Activated CD4-positive, alpha-beta T cell treated with anti-CD3 and anti-CD28 coated beads for 36 hours (primary cell): Measurements from ENCODE around the gene TEAD4. TPM values are rescaled to one million over a fixed set of nuclear protein-coding genes. Genes with fewer than 3 reads are reported as not detected.
A peak's percentile ranks its signal among the peaks of the same experiment; 100 is the strongest.

Experiments used
- ATAC-seq: fragments of 200-7000 bp; cut with Tn5 transposase; one replicate; pipeline ENCODE4 v1.10.0; 2021; ENCODE audit warnings: mild to moderate bottlenecking, moderate library complexity
- CTCF ChIA-PET: fragments of 350-600 bp; sonication (Branson Sonifier 250); formaldehyde crosslinking; loops from one replicate; lab custom pipeline; 2021; ENCODE audit warnings: antibody characterized with exemption; lab: Charles Lee
- POLR2A ChIA-PET: fragments of 350-600 bp; sonication (Branson Sonifier 250); formaldehyde crosslinking; loops from one replicate; lab custom pipeline; 2021; ENCODE audit warnings: antibody characterized with exemption, inconsistent platforms; lab: Charles Lee
- DNase-seq: peaks from one replicate; pipeline ENCODE4 v3.0.0-alpha.2; 2020
- H3K27ac Mint-ChIP-seq: one replicate; pipeline ENCODE4 v1.8.0; 2021; ENCODE audit warnings: mixed read lengths
- H3K27me3 Mint-ChIP-seq: one replicate; pipeline ENCODE4 v1.8.0; 2021; ENCODE audit warnings: mixed read lengths
- H3K36me3 Mint-ChIP-seq: one replicate; pipeline ENCODE4 v1.8.0; 2021; ENCODE audit warnings: low read depth, mixed read lengths
- H3K4me1 Mint-ChIP-seq: one replicate; pipeline ENCODE4 v1.8.0; 2021; ENCODE audit warnings: mixed read lengths
- H3K4me3 Mint-ChIP-seq: one replicate; pipeline ENCODE4 v1.8.0; 2021; ENCODE audit warnings: mild to moderate bottlenecking, moderate library complexity, mixed read lengths
- H3K9me3 Mint-ChIP-seq: one replicate; pipeline ENCODE4 v1.8.0; 2021; ENCODE audit warnings: low read depth, mixed read lengths
- intact Hi-C, 2 experiments: fragments of 100-400 bp; cut with DNase I in 1 of 2; cut with micrococcal nuclease in 1 of 2; formaldehyde crosslinking; loops; one replicate each; pipeline versions ENCODE4 v1.14.2 to v1.15.1; 2022 to 2024; cut with DNase I, micrococcal nuclease
- total RNA-seq, 2 experiments: library from RNA; stranded (reverse); gene quantifications; one replicate each; pipeline ENCODE4 v1.2.3, GENCODE V29; 2021

Gene TEAD4
- total RNA-seq, 2 experiments from 2014 or later, result 7.2 to 9.0 TPM

GRCh38 chr12:3076730-3077571 lies 117.8 kb downstream of the TEAD4 start, which contains the start of gene TSPAN9:
TSS of gene TSPAN9 (plus strand) at chr12:3077379. CDS start at chr12:3201194, 123,815 bp downstream.
- peak within 1 kb of the TSS; percentile 65 for H3K4me3 Mint-ChIP-seq
- no peak within 1 kb of the TSS for H3K27ac Mint-ChIP-seq
- ATAC-seq, result peak; percentile 85
- H3K27me3 Mint-ChIP-seq, result peaks cover 2% of the 10 kb centered on the region
- intact Hi-C loops, result loop anchor here in 1 of 2 experiments (1.0 to 5.0 kb wide), 5 partner anchors 91 to 675 kb away; partner anchors contain the start of genes CRACR2A and TULP3
- H3K4me1 Mint-ChIP-seq, result peaks cover 2% of the 10 kb centered on the region
- DNase-seq, result peak; percentile 83
- POLR2A ChIA-PET, result no interaction called here
- CTCF ChIA-PET, result interaction anchor here (5.1 kb wide), 1 partner anchor 198 kb away, joined by 35 read pairs; no protein-coding TSS in a partner anchor
- no peaks in the 10 kb centered on the region for H3K36me3 Mint-ChIP-seq
- no peaks in the 10 kb centered on the region for H3K9me3 Mint-ChIP-seq

- CTCF ChIA-PET, result interaction anchor here (0.5 to 1.2 kb wide), 4 partner anchors 14 to 222 kb away, joined by 3 to 7 read pairs (median 3); no protein-coding TSS in a partner anchor
- ATAC-seq (no peak), DNase-seq (no peak)
- H3K4me1 Mint-ChIP-seq, result peaks cover 2% of the 10 kb centered on the region
- peaks cover 2% of the 10 kb centered on the region for H3K27me3 Mint-ChIP-seq
- no peak overlapping the region for H3K27ac Mint-ChIP-seq
- H3K36me3 Mint-ChIP-seq, result no peaks in the 10 kb centered on the region
- intact Hi-C loops, result loop anchor here in 1 of 2 experiments (1.0 to 5.0 kb wide), 5 partner anchors 91 to 675 kb away; partner anchors contain the start of genes CRACR2A and TULP3
- POLR2A ChIA-PET, result no interaction called here
- peak overlapping the region; percentile 50 for H3K4me3 Mint-ChIP-seq
- H3K9me3 Mint-ChIP-seq, result no peaks in the 10 kb centered on the region
These were observed 118.4 kb downstream of the TEAD4 start for GRCh38 chr12:3077572-3078081.

GRCh38 chr12:3078086-3078820 lies 119.1 kb downstream of the TEAD4 start:
- intact Hi-C loops, result loop anchor here in 1 of 2 experiments (5.0 kb wide), 1 partner anchor 674 kb away; the partner anchor contains the start of gene CRACR2A
- CTCF ChIA-PET, result interaction anchor here (0.5 to 1.2 kb wide), 5 partner anchors 13 to 222 kb away, joined by 3 to 7 read pairs (median 3); no protein-coding TSS in a partner anchor

GRCh38 chr12:3081091-3081490 lies 121.9 kb downstream of the TEAD4 start:
- intact Hi-C loops, result no loop called here
- ATAC-seq (no peak), DNase-seq (no peak)
- Mint-ChIP-seq H3K27ac (no peak overlapping the region), H3K4me1 (peaks cover 4% of the 10 kb centered on the region), H3K36me3 (no peaks in the 10 kb centered on the region), H3K27me3 (no peaks in the 10 kb centered on the region), H3K9me3 (no peaks in the 10 kb centered on the region), H3K4me3 (no peak overlapping the region)
- ChIA-PET CTCF (no interaction called here), POLR2A (no interaction called here)

More at GRCh38 chr12:3078086-3078820, 119.1 kb downstream of the TEAD4 start:
- Mint-ChIP-seq H3K27me3 (peaks cover 2% of the 10 kb centered on the region), H3K4me3 (peak overlapping the region; percentile 50), H3K9me3 (no peaks in the 10 kb centered on the region), H3K27ac (no peak overlapping the region), H3K36me3 (no peaks in the 10 kb centered on the region), H3K4me1 (peaks cover 2% of the 10 kb centered on the region)
- POLR2A ChIA-PET, result no interaction called here
- ATAC-seq (no peak), DNase-seq (no peak)

GRCh38 chr12:3081886-3082285 lies 122.7 kb downstream of the TEAD4 start:
- DNase-seq (no peak), ATAC-seq (no peak)
- Mint-ChIP-seq H3K27me3 (no peaks in the 10 kb centered on the region), H3K4me3 (no peak overlapping the region), H3K9me3 (no peaks in the 10 kb centered on the region), H3K4me1 (peaks cover 4% of the 10 kb centered on the region), H3K36me3 (no peaks in the 10 kb centered on the region), H3K27ac (no peak overlapping the region)
- intact Hi-C loops, result no loop called here
- CTCF ChIA-PET, result no interaction called here
- POLR2A ChIA-PET, result interaction anchor here (0.6 kb wide), 1 partner anchor 873 kb away, joined by 3 read pairs; no protein-coding TSS in a partner anchor

GRCh38 chr12:3083241-3083920 lies 124.2 kb downstream of the TEAD4 start:
- ATAC-seq (no peak), DNase-seq (no peak)
- Mint-ChIP-seq H3K4me3 (no peak overlapping the region), H3K36me3 (no peaks in the 10 kb centered on the region), H3K4me1 (peaks cover 3% of the 10 kb centered on the region), H3K27ac (no peak overlapping the region), H3K27me3 (no peaks in the 10 kb centered on the region), H3K9me3 (no peaks in the 10 kb centered on the region)
- POLR2A ChIA-PET, result no interaction called here
- intact Hi-C loops, result no loop called here
- CTCF ChIA-PET, result interaction anchor here (0.6 kb wide), 1 partner anchor 89 kb away, joined by 3 read pairs; no protein-coding TSS in a partner anchor

- Mint-ChIP-seq H3K9me3 (no peaks in the 10 kb centered on the region), H3K4me3 (no peak overlapping the region), H3K36me3 (no peaks in the 10 kb centered on the region), H3K4me1 (peaks cover 3% of the 10 kb centered on the region), H3K27me3 (no peaks in the 10 kb centered on the region), H3K27ac (no peak overlapping the region)
- CTCF ChIA-PET, result no interaction called here
- DNase-seq (no peak), ATAC-seq (no peak)
- intact Hi-C loops, result no loop called here
- POLR2A ChIA-PET, result no interaction called here
These were observed 124.7 kb downstream of the TEAD4 start for GRCh38 chr12:3083921-3084347.

- no peaks in the 10 kb centered on the region for H3K9me3 Mint-ChIP-seq
- peaks cover 3% of the 10 kb centered on the region for H3K4me1 Mint-ChIP-seq
- ATAC-seq, result no peak
- ChIA-PET CTCF (interaction anchor here (0.6 kb wide), 1 partner anchor 732 kb away, joined by 3 read pairs; no protein-coding TSS in a partner anchor), POLR2A (no interaction called here)
- H3K27ac Mint-ChIP-seq, result no peak overlapping the region
- no peak overlapping the region for H3K4me3 Mint-ChIP-seq
- H3K36me3 Mint-ChIP-seq, result no peaks in the 10 kb centered on the region
- intact Hi-C loops, result no loop called here
- H3K27me3 Mint-ChIP-seq, result no peaks in the 10 kb centered on the region
- no peak for DNase-seq
These were observed 125.5 kb downstream of the TEAD4 start for GRCh38 chr12:3084742-3085141.

GRCh38 chr12:3085341-3086139 lies 126.3 kb downstream of the TEAD4 start:
- peaks cover 3% of the 10 kb centered on the region for H3K4me1 Mint-ChIP-seq
- intact Hi-C loops, result no loop called here
- H3K9me3 Mint-ChIP-seq, result no peaks in the 10 kb centered on the region
- no peak overlapping the region for H3K27ac Mint-ChIP-seq
- H3K4me3 Mint-ChIP-seq, result no peak overlapping the region
- H3K27me3 Mint-ChIP-seq, result no peaks in the 10 kb centered on the region
- no peaks in the 10 kb centered on the region for H3K36me3 Mint-ChIP-seq
- ChIA-PET POLR2A (no interaction called here), CTCF (interaction anchor here (0.6 kb wide), 1 partner anchor 731 kb away, joined by 3 read pairs; no protein-coding TSS in a partner anchor)
- ATAC-seq (no peak), DNase-seq (no peak)

GRCh38 chr12:3086211-3086610 lies 127.0 kb downstream of the TEAD4 start:
- POLR2A ChIA-PET, result no interaction called here
- DNase-seq (no peak), ATAC-seq (no peak)
- no peaks in the 10 kb centered on the region for H3K9me3 Mint-ChIP-seq
- CTCF ChIA-PET, result no interaction called here
- H3K27ac Mint-ChIP-seq, result no peak overlapping the region
- intact Hi-C loops, result no loop called here
- H3K4me1 Mint-ChIP-seq, result peaks cover 3% of the 10 kb centered on the region
- H3K27me3 Mint-ChIP-seq, result no peaks in the 10 kb centered on the region
- no peak overlapping the region for H3K4me3 Mint-ChIP-seq
- no peaks in the 10 kb centered on the region for H3K36me3 Mint-ChIP-seq
